ENCODE data around the gene TXNDC15.

- TF ChIP-seq CTCF (IDR thresholded peaks at IDR 0.05; ENCODE audit: low read depth, low read length, poor library complexity, severe bottlenecking) (peak; percentile 61), EZH2phosphoT487 (IDR thresholded peaks at IDR 0.05; ENCODE audit: borderline replicate concordance, low read length) (no peak)
Measured at GRCh38 chr5:134851307-134851923, 22.8 kb upstream of the TXNDC15 start.
